HG03521 (cell line): ENCODE measurements around the gene DEFB132.

Experiments
- ATAC-seq: cut with Tn5 transposase; IDR thresholded peaks from one replicate; pipeline ENCODE4 v1.9.1; 2021; ENCODE audit warnings: mild to moderate bottlenecking, moderate library complexity; ENCODE audit not compliant: unreplicated experiment

The DEFB132 gene

GRCh38 chr20:259981-260380 lies 2.5 kb downstream of the DEFB132 start:
- ATAC-seq: no peak

GRCh38 chr20:263701-264100 lies 6.2 kb downstream of the DEFB132 start:
- no peak for ATAC-seq

GRCh38 chr20:266596-267562 lies 9.4 kb downstream of the DEFB132 start:
- ATAC-seq: peak; percentile 70

GRCh38 chr20:270517-270916 lies 13.0 kb downstream of the DEFB132 start:
- no peak for ATAC-seq

- no peak for ATAC-seq
These were observed 13.5 kb downstream of the DEFB132 start for GRCh38 chr20:271069-271468.

GRCh38 chr20:271528-271927 lies 14.0 kb downstream of the DEFB132 start:
- ATAC-seq: no peak

GRCh38 chr20:272718-273117 lies 15.2 kb downstream of the DEFB132 start:
- ATAC-seq: no peak

GRCh38 chr20:273884-274283 lies 16.4 kb downstream of the DEFB132 start:
- ATAC-seq: no peak

GRCh38 chr20:275791-276190 lies 18.3 kb downstream of the DEFB132 start:
- no peak for ATAC-seq

- no peak for ATAC-seq
These were observed 19.3 kb downstream of the DEFB132 start for GRCh38 chr20:276620-277495.

- no peak for ATAC-seq
These were observed 19.9 kb downstream of the DEFB132 start for GRCh38 chr20:277496-277781.

GRCh38 chr20:278181-278580 lies 20.7 kb downstream of the DEFB132 start:
- no peak for ATAC-seq

GRCh38 chr20:278607-279571 lies 21.4 kb downstream of the DEFB132 start:
- ATAC-seq: no peak

GRCh38 chr20:284172-284571 lies 26.6 kb downstream of the DEFB132 start:
- no peak for ATAC-seq

- no peak for ATAC-seq
These were observed 29.0 kb downstream of the DEFB132 start for GRCh38 chr20:286508-286907.

GRCh38 chr20:288956-289692 lies 31.6 kb downstream of the DEFB132 start:
- no peak for ATAC-seq

GRCh38 chr20:289693-290083 lies 32.2 kb downstream of the DEFB132 start:
- peak; percentile 2 for ATAC-seq

- ATAC-seq: peak; percentile 89
These were observed 32.7 kb downstream of the DEFB132 start, which contains the start of gene C20orf96 for GRCh38 chr20:290084-290831. C20orf96 (minus strand) TSS chr20:290750; CDS start chr20:290610, 140 bp downstream.

- no peak for ATAC-seq
These were observed 37.1 kb downstream of the DEFB132 start for GRCh38 chr20:294602-295001.
